Measurements from ENCODE around the gene FLRT2.

Gene FLRT2

GRCh38 chr14:85574853-85575616, 45.1 kb downstream of the FLRT2 start:
- DNase-seq (ENCODE audit: low spot score) (no peak), ATAC-seq (ENCODE audit: low read depth) (no peak)
- Histone ChIP-seq H3K9me3 (ENCODE audit: severe bottlenecking) (no peaks in the 10 kb centered on the region), H3K4me3 (ENCODE audit: severe bottlenecking) (no peak overlapping the region), H3K27me3 (ENCODE audit: insufficient read depth, poor library complexity, severe bottlenecking) (no peaks in the 10 kb centered on the region), H3K36me3 (ENCODE audit: low read depth) (no peaks in the 10 kb centered on the region), H3K27ac (ENCODE audit: poor library complexity, severe bottlenecking) (no peak overlapping the region), H3K4me1 (ENCODE audit: insufficient read depth, poor library complexity, severe bottlenecking) (peaks cover 21% of the 10 kb centered on the region)
- TF ChIP-seq CTCF (IDR thresholded peaks at IDR 0.05; ENCODE audit: poor library complexity, severe bottlenecking), result no peak

DNA sequence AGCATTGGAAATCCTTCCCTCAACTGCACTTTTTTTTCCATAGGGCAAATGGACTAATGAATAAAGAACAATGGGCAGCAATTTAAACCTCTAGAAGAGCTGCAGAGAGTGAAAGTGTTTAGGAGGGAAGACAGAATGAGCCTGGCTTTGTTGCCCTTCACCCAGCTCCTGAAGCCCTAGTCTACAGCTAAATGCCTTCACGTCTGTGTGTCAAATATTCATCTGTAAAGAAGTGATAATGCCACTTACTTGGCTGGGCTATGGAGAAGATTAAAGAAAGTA, 45.6 kb downstream of the FLRT2 start:
- H3K27ac ChIP-seq (ENCODE audit: poor library complexity, severe bottlenecking), result no peak overlapping the region

GRCh38 chr14:85576218-85576617, 46.3 kb downstream of the FLRT2 start:
- Histone ChIP-seq H3K4me1 (ENCODE audit: insufficient read depth, poor library complexity, severe bottlenecking) (peaks cover 21% of the 10 kb centered on the region), H3K4me3 (ENCODE audit: severe bottlenecking) (no peak overlapping the region)
- no peak for TF ChIP-seq CTCF (IDR thresholded peaks at IDR 0.05; ENCODE audit: poor library complexity, severe bottlenecking)

More for the DNA sequence above, 45.6 kb downstream of the FLRT2 start:
- no peak for ATAC-seq (ENCODE audit: low read depth)
- Histone ChIP-seq H3K4me3 (ENCODE audit: severe bottlenecking) (no peak overlapping the region), H3K27me3 (ENCODE audit: insufficient read depth, poor library complexity, severe bottlenecking) (no peaks in the 10 kb centered on the region), H3K9me3 (ENCODE audit: severe bottlenecking) (no peaks in the 10 kb centered on the region), H3K36me3 (ENCODE audit: low read depth) (no peaks in the 10 kb centered on the region), H3K4me1 (ENCODE audit: insufficient read depth, poor library complexity, severe bottlenecking) (peaks cover 21% of the 10 kb centered on the region)
- no peak for DNase-seq (ENCODE audit: low spot score)
- TF ChIP-seq CTCF (IDR thresholded peaks at IDR 0.05; ENCODE audit: poor library complexity, severe bottlenecking), result no peak

GRCh38 chr14:85576848-85577542, 47.1 kb downstream of the FLRT2 start:
- H3K4me3 ChIP-seq (ENCODE audit: severe bottlenecking), result no peak overlapping the region
- no peaks in the 10 kb centered on the region; the same call in 1 of the 2 replicates for H3K36me3 ChIP-seq (ENCODE audit: low read depth)
- no peaks in the 10 kb centered on the region for H3K9me3 ChIP-seq (ENCODE audit: severe bottlenecking)
- DNase-seq (ENCODE audit: low spot score) (no peak), ATAC-seq (ENCODE audit: low read depth) (no peak)
- no peak overlapping the region for H3K27ac ChIP-seq (ENCODE audit: poor library complexity, severe bottlenecking)
- no peak for TF ChIP-seq CTCF (IDR thresholded peaks at IDR 0.05; ENCODE audit: poor library complexity, severe bottlenecking)
- peaks cover 21% of the 10 kb centered on the region for H3K4me1 ChIP-seq (ENCODE audit: insufficient read depth, poor library complexity, severe bottlenecking)
- H3K27me3 ChIP-seq (ENCODE audit: insufficient read depth, poor library complexity, severe bottlenecking), result no peaks in the 10 kb centered on the region

More at GRCh38 chr14:85576218-85576617, 46.3 kb downstream of the FLRT2 start:
- no peak overlapping the region for H3K27ac ChIP-seq (ENCODE audit: poor library complexity, severe bottlenecking)
- no peak for ATAC-seq (ENCODE audit: low read depth)
- H3K9me3 ChIP-seq (ENCODE audit: severe bottlenecking), result no peaks in the 10 kb centered on the region
- no peaks in the 10 kb centered on the region for H3K36me3 ChIP-seq (ENCODE audit: low read depth)
- H3K27me3 ChIP-seq (ENCODE audit: insufficient read depth, poor library complexity, severe bottlenecking), result no peaks in the 10 kb centered on the region
- DNase-seq (ENCODE audit: low spot score), result no peak
